ENCODE results near the gene SIGLEC9.

DNA sequence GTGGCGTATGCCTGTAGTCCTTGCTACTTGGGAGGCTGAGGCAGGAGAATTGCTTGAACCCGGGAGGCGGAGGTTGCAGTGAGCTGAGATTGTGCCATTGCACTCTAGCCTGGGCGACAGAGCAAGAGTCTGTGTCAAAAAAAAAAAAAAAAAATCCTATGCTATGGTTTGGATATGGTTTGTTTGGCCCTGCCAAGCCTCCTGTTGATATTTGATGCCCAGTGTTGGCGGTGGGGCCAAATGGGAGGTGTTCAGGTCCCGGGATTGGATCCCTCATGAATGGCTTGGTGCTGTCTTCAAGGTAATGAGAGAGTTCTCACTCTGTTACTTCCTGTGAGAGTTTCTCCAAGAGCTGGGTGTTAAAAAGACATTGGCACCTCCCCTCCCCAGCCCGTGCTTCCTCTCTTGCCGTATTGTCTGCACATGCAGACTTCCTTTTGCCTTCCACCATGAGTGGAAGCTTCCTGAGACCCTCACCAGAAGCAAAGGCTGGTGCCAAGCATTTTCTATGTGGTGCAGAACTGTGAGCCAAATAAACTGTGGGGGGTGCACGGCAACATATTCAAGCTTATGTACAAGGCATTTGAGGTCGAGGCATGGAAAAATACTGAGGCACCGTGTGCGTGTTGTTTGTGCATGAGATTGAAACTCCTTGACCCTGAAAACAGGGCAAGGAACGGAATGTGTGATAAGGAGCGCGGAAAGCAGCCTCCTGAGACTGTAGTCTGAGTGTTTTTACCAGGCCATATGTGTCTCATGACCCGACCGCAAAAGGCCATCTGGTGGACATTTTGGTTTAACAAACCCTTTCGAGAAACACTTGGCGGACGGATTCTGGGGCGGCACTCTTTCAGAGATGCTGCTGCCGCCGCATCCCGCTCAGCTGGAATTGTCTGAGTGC is 7.3 kb downstream of the SIGLEC9 start:
- TF ChIP-seq POLR2AphosphoS5 (IDR thresholded peaks at IDR 0.05; ENCODE audit: borderline replicate concordance, low read depth, low read length) (no peak), EZH2 (IDR thresholded peaks at IDR 0.05) (no peak)

All from SK-N-MC (cell line).